ENCODE measurements around the gene KRT78.

Gene KRT78

GRCh38 chr12:52837781-52838608 is 10.8 kb downstream of the KRT78 start:
- FAIRE-seq = no peak

GRCh38 chr12:52837413-52837741 is 11.4 kb downstream of the KRT78 start:
- no peak for FAIRE-seq

GRCh38 chr12:52836491-52837412 is 12.0 kb downstream of the KRT78 start:
- no peak for FAIRE-seq

GRCh38 chr12:52836042-52836466 is 12.7 kb downstream of the KRT78 start:
- no peak for FAIRE-seq

GRCh38 chr12:52835271-52836041 is 13.3 kb downstream of the KRT78 start:
- no peak for FAIRE-seq

- FAIRE-seq = no peak
Measured at GRCh38 chr12:52834727-52835001, 14.1 kb downstream of the KRT78 start.

GRCh38 chr12:52833922-52834726 is 14.7 kb downstream of the KRT78 start, which contains the start of gene KRT79:
TSS of gene KRT79 (minus strand) at chr12:52834311. CDS start at chr12:52834260, 51 bp downstream.
- no peak for FAIRE-seq

- FAIRE-seq = no peak
Measured at GRCh38 chr12:52832985-52833905, 15.5 kb downstream of the KRT78 start.

GRCh38 chr12:52832451-52832850 is 16.3 kb downstream of the KRT78 start:
- no peak for FAIRE-seq

GRCh38 chr12:52831251-52831650 is 17.5 kb downstream of the KRT78 start:
- FAIRE-seq = no peak

GRCh38 chr12:52829986-52830770 is 18.6 kb downstream of the KRT78 start:
- FAIRE-seq = no peak

- FAIRE-seq = no peak
Measured at GRCh38 chr12:52828591-52829021, 20.2 kb downstream of the KRT78 start.

GRCh38 chr12:52828156-52828555 is 20.6 kb downstream of the KRT78 start:
- FAIRE-seq = no peak

- no peak for FAIRE-seq
Measured at GRCh38 chr12:52827499-52828090, 21.2 kb downstream of the KRT78 start.

- no peak for FAIRE-seq
Measured at GRCh38 chr12:52826611-52827498, 21.9 kb downstream of the KRT78 start.

GRCh38 chr12:52825961-52826360 is 22.8 kb downstream of the KRT78 start:
- FAIRE-seq = no peak

GRCh38 chr12:52824741-52825410 is 23.9 kb downstream of the KRT78 start:
- no peak for FAIRE-seq

- no peak for FAIRE-seq
Measured at GRCh38 chr12:52823761-52824450, 24.9 kb downstream of the KRT78 start.
